Left ventricle myocardium superior (tissue), 1 donor: ENCODE data around the gene RAPGEF6. TPM values are rescaled to one million over a fixed set of nuclear protein-coding genes. Genes with fewer than 3 reads are reported as not detected.
"Not testable (repeated sequence)": the region's sequence is repeated elsewhere in the genome, so short reads cannot be mapped to it uniquely, and the experiment has no call there.

ENCODE experiments used
- ATAC-seq: fragments of 200-7000 bp; cut with Tn5 transposase; one replicate; pipeline ENCODE4 v1.9.1; 2020; ENCODE audit warnings: mild to moderate bottlenecking, moderate library complexity
- DNase-seq: peaks from one replicate; pipeline ENCODE4 v3.0.0-alpha.2; 2020
- intact Hi-C: fragments of 100-400 bp; cut with micrococcal nuclease; formaldehyde crosslinking; loops from one replicate; pipeline ENCODE4 v1.11.0; 2022
- total RNA-seq: library from RNA; stranded (reverse); fragmentation: NEBNext Ultra II Directional; extraction: Animal tissue kit (Norgen Biotek cat#: 25700); gene quantifications from one replicate; pipeline ENCODE4 v1.2.1, GENCODE V29; 2021
- donor health status: DM: no; HTN: yes; CAD: no; lungs with severe emphysema.

The RAPGEF6 gene
- total RNA-seq, 1 donor from 2014 or later: 7.8 TPM

GRCh38 chr5:131525805-131526204 lies 109.2 kb downstream of the RAPGEF6 start:
- intact Hi-C loops: no loop called here
- no peak for DNase-seq
- peak; percentile 45 for ATAC-seq

- ATAC-seq (peak; percentile 36), DNase-seq (no peak)
- intact Hi-C loops: no loop called here
Measured at GRCh38 chr5:131524431-131524830, 110.6 kb downstream of the RAPGEF6 start.

GRCh38 chr5:131523500-131524185 lies 111.4 kb downstream of the RAPGEF6 start:
- ATAC-seq (no peak), DNase-seq (no peak)
- intact Hi-C loops: no loop called here

GRCh38 chr5:131521252-131521651 lies 113.8 kb downstream of the RAPGEF6 start:
- DNase-seq: no peak
- ATAC-seq: no peak
- intact Hi-C loops: no loop called here

- intact Hi-C loops: no loop called here
- no peak for ATAC-seq
- no peak for DNase-seq
Measured at GRCh38 chr5:131515348-131515747, 119.7 kb downstream of the RAPGEF6 start.

GRCh38 chr5:131514316-131515283 lies 120.4 kb downstream of the RAPGEF6 start:
- intact Hi-C loops: no loop called here
- DNase-seq (no peak), ATAC-seq (peak; percentile 23)

GRCh38 chr5:131513780-131514179 lies 121.2 kb downstream of the RAPGEF6 start:
- intact Hi-C loops: no loop called here
- DNase-seq (no peak), ATAC-seq (no peak)

- intact Hi-C loops: no loop called here
- DNase-seq: no peak
- no peak for ATAC-seq
Measured at GRCh38 chr5:131511934-131512333, 123.1 kb downstream of the RAPGEF6 start.

- intact Hi-C loops: no loop called here
- ATAC-seq (peak; percentile 40), DNase-seq (no peak)
Measured at GRCh38 chr5:131509801-131510200, 125.2 kb downstream of the RAPGEF6 start.

- DNase-seq (no peak), ATAC-seq (no peak)
- intact Hi-C loops: no loop called here
Measured at GRCh38 chr5:131505237-131505908, 129.7 kb downstream of the RAPGEF6 start.

GRCh38 chr5:131496400-131496713 lies 138.7 kb downstream of the RAPGEF6 start:
- no peak for ATAC-seq
- intact Hi-C loops: no loop called here
- no peak for DNase-seq

- no peak for DNase-seq
- ATAC-seq: no peak
- intact Hi-C loops: no loop called here
Measured at GRCh38 chr5:131495536-131496399, 139.3 kb downstream of the RAPGEF6 start.

GRCh38 chr5:131491749-131492148 lies 143.3 kb downstream of the RAPGEF6 start:
- intact Hi-C loops: no loop called here
- DNase-seq (no peak), ATAC-seq (no peak)

- DNase-seq: no peak
- intact Hi-C loops: no loop called here
- ATAC-seq: no peak
Measured at GRCh38 chr5:131488463-131488862, 146.6 kb downstream of the RAPGEF6 start.

GRCh38 chr5:131487371-131487770 lies 147.7 kb downstream of the RAPGEF6 start:
- DNase-seq, ATAC-seq, intact Hi-C loops: not testable (repeated sequence)

- intact Hi-C loops: no loop called here
- no peak for DNase-seq
- no peak for ATAC-seq
Measured at GRCh38 chr5:131482617-131483016, 152.4 kb downstream of the RAPGEF6 start.

GRCh38 chr5:131481569-131481968 lies 153.5 kb downstream of the RAPGEF6 start:
- no peak for ATAC-seq
- intact Hi-C loops: no loop called here
- no peak for DNase-seq

GRCh38 chr5:131475541-131475941 lies 159.5 kb downstream of the RAPGEF6 start:
- DNase-seq (no peak), ATAC-seq (no peak)
- intact Hi-C loops: no loop called here

- ATAC-seq: no peak
- DNase-seq: no peak
Measured at GRCh38 chr5:131473731-131474130, 161.3 kb downstream of the RAPGEF6 start.

More at GRCh38 chr5:131473731-131474130, 161.3 kb downstream of the RAPGEF6 start:
- intact Hi-C loops: no loop called here
